Hematopoietic multipotent progenitor cell treated with erythropoietin and hydrocortisone succinate and interleukin-3 and kit ligand, for 17 days (in vitro differentiated cells): ENCODE data around the gene POU4F3.
A peak's percentile ranks its signal among the peaks of the same experiment; 100 is the strongest.
"Not testable (repeated sequence)": the region's sequence is repeated elsewhere in the genome, so short reads cannot be mapped to it uniquely, and the experiment has no call there.

Source experiments
- DNase-seq: peaks from one replicate; pipeline ENCODE4 v3.0.0-alpha.2; 2015; ENCODE audit warnings: low spot score

The POU4F3 gene

GRCh38 chr5:146338774-146339714 lies at the start of gene POU4F3:
Gene POU4F3, plus strand, starts transcription at chr5:146338839. Its CDS starts 274 bp downstream, at chr5:146339113.
- DNase-seq, result no peak

GRCh38 chr5:146290318-146290717 lies 48.3 kb upstream of the POU4F3 start:
- DNase-seq, result no peak

GRCh38 chr5:146291421-146292074 lies 47.1 kb upstream of the POU4F3 start:
- DNase-seq, result peak; percentile 71

GRCh38 chr5:146296245-146296644 lies 42.4 kb upstream of the POU4F3 start:
- no peak for DNase-seq

- DNase-seq, result not testable (repeated sequence)
Measured at GRCh38 chr5:146298920-146299319, 39.7 kb upstream of the POU4F3 start.

- DNase-seq, result no peak
Measured at GRCh38 chr5:146301626-146302025, 37.0 kb upstream of the POU4F3 start.

GRCh38 chr5:146302406-146302805 lies 36.2 kb upstream of the POU4F3 start:
- no peak for DNase-seq

- DNase-seq, result no peak
Measured at GRCh38 chr5:146306838-146307237, 31.8 kb upstream of the POU4F3 start.

GRCh38 chr5:146307796-146308195 lies 30.8 kb upstream of the POU4F3 start:
- DNase-seq, result no peak

- no peak for DNase-seq
Measured at GRCh38 chr5:146310540-146310939, 28.1 kb upstream of the POU4F3 start.

- no peak for DNase-seq
Measured at GRCh38 chr5:146311278-146311677, 27.4 kb upstream of the POU4F3 start.

GRCh38 chr5:146313027-146313426 lies 25.6 kb upstream of the POU4F3 start:
- DNase-seq, result no peak

- no peak for DNase-seq
Measured at GRCh38 chr5:146321571-146321970, 17.1 kb upstream of the POU4F3 start.

- DNase-seq, result no peak
Measured at GRCh38 chr5:146327257-146327870, 11.3 kb upstream of the POU4F3 start.

GRCh38 chr5:146327989-146328388 lies 10.7 kb upstream of the POU4F3 start:
- DNase-seq, result no peak

GRCh38 chr5:146329697-146330096 lies 8.9 kb upstream of the POU4F3 start:
- no peak for DNase-seq

- DNase-seq, result no peak
Measured at GRCh38 chr5:146331423-146331822, 7.2 kb upstream of the POU4F3 start.

- no peak for DNase-seq
Measured at GRCh38 chr5:146334074-146334533, 4.5 kb upstream of the POU4F3 start.

- no peak for DNase-seq
Measured at GRCh38 chr5:146336197-146336596, 2.4 kb upstream of the POU4F3 start.

- no peak for DNase-seq
Measured at GRCh38 chr5:146337264-146337904, 1.3 kb upstream of the POU4F3 start.

- DNase-seq, result no peak
Measured at GRCh38 chr5:146337928-146338327, 711 bp upstream of the POU4F3 start.

- DNase-seq, result no peak
Measured at GRCh38 chr5:146339715-146340259, 1.1 kb downstream of the POU4F3 start.
